ENCODE data around the gene MORN1.

The MORN1 gene

GRCh38 chr1:2380816-2381591 is 10.3 kb downstream of the MORN1 start:
- no peak overlapping the region for H3K9ac ChIP-seq (ENCODE audit: low read depth, low read length, poor library complexity, severe bottlenecking)

GRCh38 chr1:2379733-2380404 is 11.5 kb downstream of the MORN1 start:
- Histone ChIP-seq H4K20me1 (ENCODE audit: insufficient read depth, low read length, poor library complexity, severe bottlenecking) (no peaks in the 10 kb centered on the region), H3K27me3 (ENCODE audit: insufficient read depth, low read length, poor library complexity, severe bottlenecking) (no peaks in the 10 kb centered on the region), H3K36me3 (ENCODE audit: insufficient read depth, low read length) (no peaks in the 10 kb centered on the region), H3K79me2 (ENCODE audit: insufficient read depth, low read length) (no peaks in the 10 kb centered on the region), H3F3A (ENCODE audit: low read depth) (no peaks in the 10 kb centered on the region), H3K4me3 (ENCODE audit: low read length, poor library complexity, severe bottlenecking) (no peak overlapping the region), H3K9me2 (replicated peaks; ENCODE audit: low read depth, low read length) (no peaks in the 10 kb centered on the region), H3K4me2 (ENCODE audit: low read depth, low read length, poor library complexity, severe bottlenecking) (no peak overlapping the region), H2AFZ (ENCODE audit: low read length) (no peak overlapping the region), H3K9ac (ENCODE audit: low read depth, low read length, poor library complexity, severe bottlenecking) (no peak overlapping the region), H3K4me1 (ENCODE audit: insufficient read depth, low read length, poor library complexity, severe bottlenecking) (peaks cover 8% of the 10 kb centered on the region), H3K9me3 (ENCODE audit: insufficient read depth, low read depth, low read length) (no peaks in the 10 kb centered on the region)
- no peak for TF ChIP-seq CTCF (conservative IDR thresholded peaks at IDR 0.05; ENCODE audit: low read length)
- no peak for TF ChIP-seq EZH2phosphoT487 (IDR thresholded peaks at IDR 0.05; ENCODE audit: borderline replicate concordance)

More at GRCh38 chr1:2380816-2381591, 10.3 kb downstream of the MORN1 start:
- Histone ChIP-seq H3K9me3 (ENCODE audit: insufficient read depth, low read depth, low read length) (no peaks in the 10 kb centered on the region), H4K20me1 (ENCODE audit: insufficient read depth, low read length, poor library complexity, severe bottlenecking) (no peaks in the 10 kb centered on the region), H3K79me2 (ENCODE audit: insufficient read depth, low read length) (no peaks in the 10 kb centered on the region), H3K4me2 (ENCODE audit: low read depth, low read length, poor library complexity, severe bottlenecking) (no peak overlapping the region), H3F3A (ENCODE audit: low read depth) (no peaks in the 10 kb centered on the region), H3K9me2 (replicated peaks; ENCODE audit: low read depth, low read length) (no peaks in the 10 kb centered on the region), H2AFZ (ENCODE audit: low read length) (no peak overlapping the region), H3K27me3 (ENCODE audit: insufficient read depth, low read length, poor library complexity, severe bottlenecking) (no peaks in the 10 kb centered on the region), H3K4me1 (ENCODE audit: insufficient read depth, low read length, poor library complexity, severe bottlenecking) (no peaks in the 10 kb centered on the region), H3K36me3 (ENCODE audit: insufficient read depth, low read length) (no peaks in the 10 kb centered on the region), H3K4me3 (ENCODE audit: low read length, poor library complexity, severe bottlenecking) (no peak overlapping the region)
- TF ChIP-seq CTCF (conservative IDR thresholded peaks at IDR 0.05; ENCODE audit: low read length) (no peak), EZH2phosphoT487 (IDR thresholded peaks at IDR 0.05; ENCODE audit: borderline replicate concordance) (no peak)

GRCh38 chr1:2378956-2379732 is 12.2 kb downstream of the MORN1 start:
- no peaks in the 10 kb centered on the region for H3K9me2 ChIP-seq (replicated peaks; ENCODE audit: low read depth, low read length)
- H4K20me1 ChIP-seq (ENCODE audit: insufficient read depth, low read length, poor library complexity, severe bottlenecking) = no peaks in the 10 kb centered on the region
- H3K27me3 ChIP-seq (ENCODE audit: insufficient read depth, low read length, poor library complexity, severe bottlenecking) = no peaks in the 10 kb centered on the region
- H3K9ac ChIP-seq (ENCODE audit: low read depth, low read length, poor library complexity, severe bottlenecking) = no peak overlapping the region
- H3K4me2 ChIP-seq (ENCODE audit: low read depth, low read length, poor library complexity, severe bottlenecking) = no peak overlapping the region
- H3F3A ChIP-seq (ENCODE audit: low read depth) = no peaks in the 10 kb centered on the region
- TF ChIP-seq EZH2phosphoT487 (IDR thresholded peaks at IDR 0.05; ENCODE audit: borderline replicate concordance) (no peak), CTCF (conservative IDR thresholded peaks at IDR 0.05; ENCODE audit: low read length) (no peak)
- H3K36me3 ChIP-seq (ENCODE audit: insufficient read depth, low read length) = no peaks in the 10 kb centered on the region
- H3K79me2 ChIP-seq (ENCODE audit: insufficient read depth, low read length) = no peaks in the 10 kb centered on the region
- H3K4me3 ChIP-seq (ENCODE audit: low read length, poor library complexity, severe bottlenecking) = no peak overlapping the region
- H2AFZ ChIP-seq (ENCODE audit: low read length) = no peak overlapping the region
- H3K4me1 ChIP-seq (ENCODE audit: insufficient read depth, low read length, poor library complexity, severe bottlenecking) = peaks cover 15% of the 10 kb centered on the region
- no peaks in the 10 kb centered on the region for H3K9me3 ChIP-seq (ENCODE audit: insufficient read depth, low read depth, low read length)
